Left ventricle myocardium superior (tissue), 1 donor: ENCODE data around the gene RCAN1. TPM values are rescaled to one million over a fixed set of nuclear protein-coding genes. Genes with fewer than 3 reads are reported as not detected.
A peak's percentile ranks its signal among the peaks of the same experiment; 100 is the strongest.

Experiments used
- ATAC-seq: fragments of 200-7000 bp; cut with Tn5 transposase; one replicate; pipeline ENCODE4 v1.9.1; 2020; ENCODE audit warnings: mild to moderate bottlenecking, moderate library complexity
- DNase-seq: peaks from one replicate; pipeline ENCODE4 v3.0.0-alpha.2; 2020
- intact Hi-C: fragments of 100-400 bp; cut with micrococcal nuclease; formaldehyde crosslinking; loops from one replicate; pipeline ENCODE4 v1.11.0; 2022
- total RNA-seq: library from RNA; stranded (reverse); fragmentation: NEBNext Ultra II Directional; extraction: Animal tissue kit (Norgen Biotek cat#: 25700); gene quantifications from one replicate; pipeline ENCODE4 v1.2.1, GENCODE V29; 2021
- donor health status: DM: no; HTN: yes; CAD: no; lungs with severe emphysema.

Gene RCAN1
- total RNA-seq, 1 donor from 2014 or later, result 36.7 TPM

DNA sequence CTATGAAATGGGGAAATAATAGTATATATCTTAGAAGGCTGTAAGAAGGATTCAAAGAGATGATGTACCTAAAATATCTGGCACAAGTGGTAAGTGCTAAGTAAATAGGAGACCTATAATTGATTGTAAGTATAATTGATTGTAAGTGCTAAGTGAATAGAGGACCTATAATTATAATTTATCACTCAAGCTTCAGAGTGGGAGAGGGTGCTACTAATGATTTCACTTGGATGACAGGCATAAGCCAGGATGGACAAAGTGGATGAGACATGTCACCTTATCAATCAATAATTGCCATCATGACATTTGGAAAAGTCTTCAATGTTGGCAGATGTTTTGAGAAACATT, 11.2 kb downstream of the RCAN1 start:
- intact Hi-C loops, result no loop called here
- DNase-seq (no peak), ATAC-seq (no peak)

DNA sequence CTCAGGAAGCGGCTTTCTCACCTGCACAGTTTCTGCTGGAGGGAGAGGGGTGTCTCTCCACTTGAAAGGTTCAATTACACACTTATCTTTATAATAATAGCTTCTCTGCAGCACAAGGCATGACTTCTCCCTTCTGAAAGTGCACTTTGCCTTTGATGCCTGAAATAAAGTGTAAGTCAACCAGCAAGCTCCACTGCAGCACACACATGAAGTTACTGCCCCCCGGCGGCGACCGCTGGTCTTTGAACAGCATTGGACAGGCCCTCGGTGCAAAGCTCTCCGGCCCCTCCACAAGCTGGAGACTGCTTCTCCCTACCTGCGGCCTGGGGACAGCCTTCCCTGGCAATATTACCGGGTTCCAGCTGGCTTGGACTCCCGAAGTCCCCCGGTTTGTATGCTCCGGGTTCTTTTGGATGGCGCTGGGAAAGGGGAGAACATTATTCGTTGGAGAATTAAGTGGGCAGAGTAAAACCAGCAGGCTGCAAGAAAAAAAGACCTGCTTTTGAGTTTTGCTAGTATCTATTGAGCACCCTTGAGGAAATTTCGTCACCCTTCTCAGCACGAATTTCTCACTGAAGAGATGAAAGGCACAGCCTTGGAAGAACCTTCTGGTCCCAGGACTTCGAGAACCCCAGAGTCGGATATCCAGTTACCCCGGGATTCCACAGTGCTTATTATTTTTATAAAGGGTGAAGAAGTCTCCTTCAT, 11.8 kb downstream of the RCAN1 start:
- ATAC-seq (peak; percentile 95), DNase-seq (peak; percentile 92)
- intact Hi-C loops, result no loop called here

DNA sequence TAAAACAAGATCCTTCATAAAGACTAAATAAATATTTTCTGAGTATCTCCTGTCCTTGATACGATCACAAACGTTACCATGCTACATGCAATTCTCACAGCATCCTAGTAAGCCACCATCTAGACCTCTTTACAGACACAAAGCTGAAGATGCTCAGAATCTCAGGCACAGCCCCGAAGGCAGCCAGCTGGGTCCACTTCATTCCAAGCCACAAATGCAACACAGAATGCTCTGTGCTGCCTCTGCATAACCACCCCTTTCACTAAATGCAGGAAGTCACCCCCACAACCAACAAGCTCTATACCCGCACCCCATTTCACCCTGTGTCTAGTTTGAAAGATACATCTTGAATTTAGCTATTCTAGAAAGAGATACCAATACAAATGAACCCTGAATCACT, 12.9 kb downstream of the RCAN1 start:
- no peak for ATAC-seq
- intact Hi-C loops, result no loop called here
- DNase-seq, result no peak

DNA sequence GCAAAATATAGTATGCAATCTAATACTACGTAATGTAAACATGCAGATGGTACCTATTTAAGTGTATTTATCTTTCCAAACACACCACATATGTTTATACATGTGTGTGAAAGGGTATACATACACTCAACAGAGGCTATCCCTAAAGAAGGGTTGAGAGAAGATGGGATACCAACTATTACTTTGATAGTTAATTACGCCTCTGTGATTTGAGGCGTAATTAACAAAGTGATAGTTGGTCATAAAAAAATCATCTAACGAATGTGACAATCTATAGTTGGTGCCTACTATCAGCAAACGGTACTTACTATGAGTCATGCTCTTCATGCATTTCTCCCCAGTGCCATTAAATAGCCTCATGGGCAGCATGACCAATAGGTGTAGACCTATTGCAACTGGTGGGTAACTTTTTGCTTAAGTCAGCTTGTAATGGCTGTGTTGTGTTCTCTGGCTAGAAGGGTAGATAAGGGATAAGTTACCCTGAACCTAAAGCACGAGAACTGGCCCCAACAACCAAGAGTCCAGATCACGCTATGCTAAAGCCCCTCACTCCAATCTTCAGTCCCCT, 15.3 kb downstream of the RCAN1 start:
- intact Hi-C loops, result no loop called here
- DNase-seq (no peak), ATAC-seq (no peak)

DNA sequence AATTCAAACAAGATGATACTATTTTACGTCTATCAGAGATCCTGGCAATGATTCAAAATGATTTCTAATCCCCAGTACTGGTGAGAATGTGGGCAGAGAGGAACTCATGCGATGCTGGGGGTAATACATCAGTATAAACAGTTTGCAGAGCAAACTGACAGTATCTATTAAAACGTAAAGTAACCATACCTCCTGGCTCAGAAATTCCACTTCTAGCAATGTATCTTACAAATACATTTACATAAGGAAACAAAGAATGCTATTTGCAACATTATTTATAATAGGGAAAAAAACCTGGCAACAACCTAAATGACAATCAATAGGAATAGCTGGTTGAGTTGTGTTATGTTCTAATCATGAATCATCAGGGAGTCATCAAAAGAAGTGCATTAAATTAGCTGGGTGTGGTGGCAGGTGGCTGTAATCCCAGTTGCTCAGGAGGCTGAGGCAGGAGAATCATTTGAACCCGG, 15.9 kb downstream of the RCAN1 start:
- DNase-seq (no peak), ATAC-seq (no peak)
- intact Hi-C loops, result no loop called here

DNA sequence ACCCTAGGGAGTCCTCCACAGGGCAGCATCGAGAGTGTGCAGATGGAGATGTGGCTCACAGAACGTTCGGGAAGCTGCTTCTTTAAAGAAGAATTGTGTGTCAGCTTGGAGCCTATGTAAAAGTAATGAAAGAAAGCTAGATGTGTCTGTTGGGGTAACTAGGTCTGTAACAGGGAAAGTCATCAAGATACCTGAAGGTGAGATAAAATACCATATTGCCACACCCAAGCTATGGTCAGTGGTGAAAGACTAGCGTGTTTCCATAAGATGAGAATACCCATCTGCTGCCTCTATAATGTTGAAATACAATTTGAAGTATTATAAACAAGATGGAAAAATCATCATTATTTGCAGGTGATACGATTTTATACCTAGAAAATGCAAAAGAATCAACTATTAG, 17.5 kb downstream of the RCAN1 start:
- DNase-seq, result no peak
- intact Hi-C loops, result no loop called here
- ATAC-seq, result no peak

DNA sequence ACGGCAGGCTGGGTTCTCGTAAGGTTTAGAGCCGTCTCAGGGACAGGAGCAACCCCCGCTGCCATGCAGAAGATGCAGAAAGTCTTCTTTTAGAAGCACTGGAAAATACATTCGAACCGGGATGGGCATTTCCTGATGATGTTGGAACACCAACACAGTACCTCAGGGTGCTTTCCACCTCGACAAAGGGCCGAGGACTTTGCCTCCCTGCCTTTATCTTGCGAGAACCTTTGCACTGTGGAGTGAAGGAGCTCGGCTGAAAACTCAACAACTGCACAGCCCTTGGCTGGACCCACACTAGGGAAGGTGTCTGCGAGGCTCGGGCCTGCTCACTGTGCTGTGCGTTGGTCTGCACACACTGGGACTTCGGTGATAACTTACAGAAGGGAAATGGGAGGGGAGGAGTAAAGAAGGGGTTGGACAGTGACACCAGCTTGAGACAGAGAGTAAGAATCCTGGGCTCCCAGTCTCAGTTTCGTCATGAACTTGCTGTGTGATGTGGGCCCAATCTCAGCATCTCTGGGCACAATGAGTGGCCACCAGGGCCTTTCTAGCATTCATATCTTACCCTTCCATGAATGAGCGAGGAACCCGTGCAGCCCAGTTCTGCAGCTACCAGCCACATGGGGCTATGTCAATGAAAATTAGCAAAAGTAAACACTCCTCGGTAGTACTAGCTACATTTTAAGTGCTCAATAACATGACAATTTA, 18.2 kb downstream of the RCAN1 start:
- no peak for DNase-seq
- intact Hi-C loops, result no loop called here
- no peak for ATAC-seq

DNA sequence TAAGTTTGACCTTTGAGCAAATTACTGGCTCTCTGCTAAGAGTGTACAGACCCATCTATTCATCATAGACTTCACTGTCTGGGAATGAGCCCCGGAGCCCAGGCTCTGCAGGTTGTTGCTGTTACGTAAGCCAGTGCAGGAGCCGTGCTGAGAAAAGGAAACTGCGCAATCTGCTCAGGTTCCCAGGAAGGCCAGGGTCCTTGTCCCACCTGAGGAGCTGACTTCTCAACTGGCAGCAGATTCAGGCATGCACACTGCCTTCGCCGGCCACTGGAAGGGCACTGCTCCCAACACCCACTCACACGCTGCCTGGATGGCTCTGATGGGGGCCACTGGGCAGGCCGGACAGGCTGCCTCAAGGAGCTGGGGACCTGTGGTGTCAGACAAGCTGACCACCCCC, 19.5 kb downstream of the RCAN1 start:
- ATAC-seq (no peak), DNase-seq (no peak)
- intact Hi-C loops, result no loop called here

DNA sequence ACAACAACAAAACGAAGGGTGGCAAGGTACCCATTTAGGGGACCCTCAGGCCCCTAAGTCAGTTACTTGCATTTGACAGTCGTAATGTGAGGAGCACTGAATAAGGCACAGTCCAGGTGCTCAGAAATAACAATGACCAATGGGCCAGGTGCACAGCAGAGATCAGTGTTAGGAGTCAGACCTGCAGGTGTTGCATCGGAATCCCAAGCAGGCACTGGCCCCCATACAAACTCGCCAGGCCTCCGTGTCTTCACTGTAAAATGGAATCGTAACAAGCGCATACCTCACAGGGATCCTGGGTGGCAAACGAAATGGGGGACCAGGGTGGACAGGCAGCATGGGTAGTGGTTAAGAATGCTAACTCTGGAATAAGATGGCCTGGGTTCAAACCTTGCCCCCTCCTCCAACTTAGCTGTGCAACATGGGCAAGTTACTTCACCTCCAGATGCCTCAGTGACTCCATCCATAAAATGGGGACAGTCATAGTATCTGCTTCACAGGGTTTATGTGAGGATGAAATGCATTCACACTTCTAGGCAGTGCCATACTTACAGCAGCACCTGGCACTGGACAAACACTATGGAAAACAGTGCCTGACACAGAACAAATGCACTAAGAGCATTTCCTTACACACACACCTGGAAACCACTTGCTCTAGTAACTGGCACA, 20.2 kb downstream of the RCAN1 start:
- DNase-seq (no peak), ATAC-seq (no peak)
- intact Hi-C loops, result no loop called here

DNA sequence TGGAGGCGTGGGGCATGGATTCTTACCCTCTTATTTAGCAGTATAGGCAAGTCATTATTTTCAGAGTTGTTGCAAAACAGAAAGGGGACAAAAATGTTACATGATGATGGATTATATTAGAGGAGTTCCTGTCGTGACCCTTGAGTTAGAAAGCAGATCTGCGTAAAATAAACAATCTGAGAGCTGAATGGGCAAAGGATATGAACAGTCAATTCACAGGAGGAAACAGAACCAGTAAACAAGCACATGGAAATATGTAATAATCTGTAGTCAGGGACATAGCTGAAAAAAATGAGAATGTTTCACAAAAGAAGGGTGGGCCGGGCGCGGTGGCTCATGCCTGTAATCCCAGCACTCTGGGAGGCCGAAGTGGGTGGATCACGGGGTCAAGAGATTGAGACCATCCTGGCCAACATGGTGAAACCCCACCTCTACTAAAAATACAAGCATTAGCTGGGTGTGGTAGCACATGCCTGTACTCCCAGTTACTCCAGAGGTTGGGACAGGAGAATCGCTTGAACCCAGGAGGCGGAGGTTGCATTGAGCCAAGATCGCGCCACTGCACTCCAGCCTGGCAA, 20.9 kb downstream of the RCAN1 start:
- no peak for ATAC-seq
- intact Hi-C loops, result no loop called here

DNA sequence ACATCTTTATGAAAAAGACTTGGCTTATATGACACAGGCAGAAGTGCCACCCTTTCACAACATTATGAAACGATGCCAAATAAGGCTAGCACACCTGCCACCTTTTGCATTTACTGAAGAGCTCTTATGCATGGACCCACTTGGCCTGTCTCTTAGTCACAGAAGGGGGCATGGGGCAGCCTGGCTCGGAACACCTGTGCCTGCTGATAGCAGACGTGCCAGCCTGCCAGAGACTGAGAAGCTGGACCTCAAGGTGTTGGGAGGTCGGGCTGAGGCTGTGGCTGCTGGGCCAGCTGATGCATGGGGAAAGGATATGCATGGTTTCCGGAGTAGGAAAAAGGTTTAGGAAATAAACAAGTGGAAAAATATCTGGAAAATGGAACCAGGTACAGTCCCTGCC, 21.5 kb downstream of the RCAN1 start:
- DNase-seq, result peak; percentile 35
- peak; percentile 4 for ATAC-seq
- intact Hi-C loops, result no loop called here

More for the DNA sequence above, 20.9 kb downstream of the RCAN1 start:
- DNase-seq, result no peak

DNA sequence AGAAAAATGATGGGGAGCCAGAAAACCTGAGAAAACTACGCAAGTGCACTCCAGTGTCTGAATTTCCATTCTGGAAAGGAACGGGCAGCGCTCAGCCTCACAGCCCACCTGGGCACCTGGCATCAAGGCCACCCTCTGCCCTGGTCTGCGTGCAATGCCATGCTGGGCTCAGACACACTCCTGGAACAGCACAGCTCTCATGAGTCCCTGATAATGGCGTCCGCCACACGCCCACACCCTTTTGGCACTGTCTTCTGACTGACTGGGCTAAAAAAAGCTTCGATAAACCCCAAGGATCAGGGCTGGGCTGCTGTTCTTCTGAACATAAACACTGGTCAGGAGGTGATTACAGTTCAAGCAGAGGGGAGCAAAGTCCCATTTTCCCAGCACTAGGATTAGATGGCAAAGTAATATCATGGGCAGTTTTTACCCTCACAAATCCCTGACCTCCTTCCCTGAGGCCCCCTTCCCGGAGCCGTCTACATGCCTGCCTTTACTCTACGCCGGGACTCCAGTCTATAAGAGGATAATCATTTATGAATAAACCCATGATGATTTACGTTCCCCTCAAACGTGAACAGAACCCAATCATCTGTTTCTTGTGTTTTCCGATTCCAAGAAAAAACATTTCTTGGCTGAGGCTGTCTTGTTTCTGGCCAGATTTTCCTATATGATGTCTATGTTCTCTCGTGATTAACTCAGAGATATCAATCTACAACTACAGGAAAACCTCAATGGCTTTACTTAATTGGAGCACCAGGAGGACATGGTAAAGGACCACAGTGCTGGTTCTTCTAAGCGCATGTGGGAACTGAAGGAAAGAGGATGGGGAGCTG, 22.6 kb downstream of the RCAN1 start:
- ATAC-seq (peak; percentile 92), DNase-seq (peak; percentile 79)
- intact Hi-C loops, result no loop called here

DNA sequence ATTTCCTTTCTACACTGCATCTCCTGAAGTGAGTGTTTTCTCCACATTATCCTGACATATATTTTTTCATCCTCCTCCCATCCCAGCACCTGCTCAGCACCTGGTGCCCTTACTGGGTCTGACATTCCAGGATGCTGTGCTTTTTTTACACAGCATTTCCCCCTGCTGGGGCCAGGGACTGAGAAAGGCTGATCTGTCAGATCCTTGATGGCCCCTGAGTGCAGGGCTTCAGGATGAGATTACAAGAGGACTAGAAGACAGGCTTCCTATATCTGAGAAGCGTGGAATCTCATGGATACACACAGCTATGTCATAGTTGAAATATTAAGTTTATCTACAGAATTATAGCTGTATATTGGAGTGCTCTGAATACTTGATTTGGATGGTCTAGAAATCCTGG, 24.4 kb downstream of the RCAN1 start:
- DNase-seq (no peak), ATAC-seq (no peak)
- intact Hi-C loops, result no loop called here

DNA sequence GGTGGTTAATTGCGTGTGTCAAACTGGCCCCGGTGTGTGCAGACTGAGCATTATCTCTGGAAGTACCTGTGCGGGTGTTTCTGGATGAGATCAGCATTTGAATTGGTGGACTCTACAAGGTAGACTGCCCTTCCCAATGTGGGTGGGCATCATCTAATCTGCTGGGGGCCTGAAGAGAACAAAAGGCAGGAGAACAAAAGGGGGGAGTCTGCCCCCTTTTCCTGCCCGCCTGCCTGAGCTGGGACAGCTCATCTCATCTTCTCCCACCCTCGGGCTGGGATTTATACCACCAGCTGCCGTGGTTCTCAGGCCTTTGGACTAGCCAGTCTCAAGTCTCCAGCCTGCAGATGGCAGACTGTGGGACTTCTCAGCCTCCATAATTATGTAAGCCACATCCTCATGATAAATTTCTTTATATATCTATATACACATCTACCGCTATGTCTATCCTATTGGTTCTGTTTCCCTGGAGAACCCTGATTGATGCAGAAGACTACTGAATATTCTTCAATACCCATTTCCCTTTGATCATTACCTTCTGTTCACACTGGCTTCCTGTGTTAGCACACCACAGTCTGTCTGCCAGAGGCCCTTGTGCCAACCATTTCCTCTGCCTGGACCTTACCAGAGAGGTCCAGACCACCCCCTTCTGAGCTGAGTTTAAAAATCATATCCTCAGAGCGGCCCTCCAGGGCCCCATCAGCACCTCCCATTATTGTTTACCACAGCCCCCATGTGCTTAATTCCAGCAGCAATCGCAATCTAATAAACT, 25.2 kb downstream of the RCAN1 start:
- intact Hi-C loops, result no loop called here
- DNase-seq, result no peak

DNA sequence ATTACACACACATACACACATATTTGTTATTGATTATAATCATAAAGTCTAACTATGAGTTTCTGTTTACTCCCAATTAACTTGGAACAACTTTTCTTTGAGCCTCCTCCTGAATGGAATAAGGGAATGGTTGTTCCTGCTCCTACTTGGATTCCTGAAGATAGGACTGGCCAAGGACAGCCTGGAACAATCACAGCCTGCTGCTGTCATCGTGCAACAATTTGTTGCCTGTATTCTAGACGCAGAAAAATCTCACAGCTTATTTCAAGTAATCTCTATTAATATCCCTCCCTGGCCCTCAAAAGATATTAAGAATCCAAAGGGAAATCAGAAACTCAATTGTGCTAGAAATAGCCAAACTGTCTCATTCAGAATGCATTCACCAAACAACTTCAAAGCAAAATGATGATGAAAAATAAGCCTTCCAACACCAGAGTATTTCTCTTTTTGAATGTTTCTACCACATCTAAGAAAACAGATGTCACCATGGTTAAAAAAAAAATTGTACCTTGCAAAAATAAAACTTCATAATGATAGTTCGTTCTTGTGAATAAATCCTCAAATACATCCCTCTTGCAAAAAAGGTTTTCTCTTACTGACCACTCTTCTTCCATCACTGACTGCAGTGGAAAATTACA, 30.9 kb downstream of the RCAN1 start:
- peak; percentile 46 for ATAC-seq
- intact Hi-C loops, result no loop called here
- DNase-seq, result no peak

More for the DNA sequence above, 25.2 kb downstream of the RCAN1 start:
- no peak for ATAC-seq

DNA sequence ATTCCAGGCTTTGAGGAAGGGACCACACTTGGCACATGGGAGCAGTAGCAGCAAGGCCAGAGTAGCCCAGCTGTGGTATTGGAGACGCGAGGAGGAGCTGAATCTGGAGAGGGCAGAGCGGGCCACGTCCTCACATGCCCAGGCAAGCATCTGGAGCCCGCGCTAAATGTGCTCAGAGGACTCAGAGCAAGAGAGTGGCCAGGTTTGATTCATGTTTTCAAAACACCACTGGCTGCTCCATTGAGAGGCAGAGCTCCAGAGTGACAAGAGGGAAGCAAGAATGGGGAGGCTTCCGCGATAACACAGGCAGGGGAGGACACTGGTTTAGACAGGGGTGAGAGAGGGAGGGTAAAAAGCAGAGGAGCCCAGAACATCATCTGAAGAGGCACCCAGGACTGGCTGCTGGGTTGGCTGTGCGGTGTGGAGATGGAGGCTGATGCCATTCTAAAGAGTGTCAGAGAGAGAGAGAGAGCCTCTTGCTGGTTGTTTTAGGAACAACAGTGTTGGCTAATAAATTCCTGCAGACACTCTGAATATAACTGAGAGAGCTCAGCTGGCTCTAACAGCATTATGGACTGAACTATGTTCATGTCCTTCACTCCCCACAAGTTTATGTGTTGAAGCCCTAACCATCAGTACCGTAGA, 32.3 kb downstream of the RCAN1 start:
- DNase-seq (peak; percentile 65), ATAC-seq (peak; percentile 64)
- intact Hi-C loops, result no loop called here

DNA sequence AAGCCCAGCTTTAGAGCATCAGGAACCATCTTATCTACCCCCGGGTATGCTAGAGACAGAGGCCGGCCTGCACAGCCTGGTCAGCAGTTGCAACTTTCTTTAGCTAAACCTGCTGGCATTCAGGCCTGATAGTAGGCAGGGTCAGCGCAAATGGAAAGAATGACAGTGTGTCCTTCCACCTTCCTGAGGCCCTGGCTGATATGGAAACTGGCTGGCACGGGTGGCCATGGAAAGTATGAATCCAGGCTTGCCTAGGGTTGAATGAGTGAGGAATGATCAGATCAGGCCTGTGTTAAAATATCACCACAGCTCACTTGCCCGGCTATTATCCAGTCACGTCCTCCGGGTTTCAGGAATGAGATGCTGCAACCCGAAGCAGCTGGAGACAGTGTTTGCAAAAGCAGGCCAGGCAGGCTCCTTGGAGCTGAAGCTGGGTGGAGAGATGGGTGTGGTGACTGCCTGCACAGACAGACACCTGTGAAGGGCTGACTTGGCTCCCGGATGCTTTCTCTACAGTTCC, 34.7 kb downstream of the RCAN1 start:
- DNase-seq (peak; percentile 83), ATAC-seq (peak; percentile 80)
- intact Hi-C loops, result no loop called here
